GM12878 (cell line): ENCODE measurements around the gene CACNA1S. TPM values are rescaled to one million over a fixed set of nuclear protein-coding genes. Genes with fewer than 3 reads are reported as not detected.
A peak's percentile ranks its signal among the peaks of the same experiment; 100 is the strongest.

Source experiments
- ATAC-seq: fragments of 200-7000 bp; cut with Tn5 transposase; 3 replicates; pipeline ENCODE4 v1.9.1; 2020; ENCODE audit warnings: mild to moderate bottlenecking, moderate library complexity
- BruUV-seq: library from RNA; stranded (reverse); fragments of 400-500 nt; replicated peaks from 2 replicates; lab custom pipeline; 2021; lab: Mats Ljungman, UMichigan
- CTCF ChIA-PET: fragments of 300-600 bp; sonication (Branson Sonifier 250); formaldehyde crosslinking; extraction: SDS; loops from one replicate; lab custom pipeline; 2021; ENCODE audit warnings: inconsistent platforms; lab: Yijun Ruan, JAX
- POLR2A ChIA-PET: fragments of 350-600 bp; formaldehyde crosslinking; extraction: SDS; loops from one replicate; lab custom pipeline; 2021; ENCODE audit warnings: inconsistent platforms; lab: Charles Lee
- RAD21 ChIA-PET: fragments of 300-600 bp; sonication (Branson Sonifier 250); formaldehyde crosslinking; loops from one replicate; lab custom pipeline; 2023; ENCODE audit warnings: antibody characterized with exemption; ENCODE audit not compliant: unreplicated experiment; lab: Charles Lee
- SMC1A ChIA-PET: fragments of 300-600 bp; sonication (Branson Sonifier 250); formaldehyde crosslinking; loops from one replicate; lab custom pipeline; 2023; ENCODE audit not compliant: unreplicated experiment, uncharacterized antibody; lab: Charles Lee
- DNase-seq: peaks from one replicate; pipeline ENCODE4 v3.0.0-alpha.2; 2011; ENCODE audit warnings: low read depth, low spot score
- FAIRE-seq: peaks from 3 replicates; lab custom pipeline; 2011; peaks lifted over from hg19 to GRCh38; lab: Jason Lieb, UNC
- H2AFZ ChIP-seq: 2 replicates; pipeline ENCODE4 v1.6.0; 2011; ENCODE audit warnings: low read depth, low read length, control low read depth; ENCODE audit not compliant: control insufficient read depth
- H3K27ac ChIP-seq: 2 replicates; pipeline ENCODE4 v1.5.1; 2011; ENCODE audit warnings: control low read depth; ENCODE audit not compliant: control insufficient read depth, insufficient read depth
- H3K27me3 ChIP-seq, 2 experiments: replicated peaks in 1 of 2; 2 replicates each; pipeline versions ENCODE4 v1.6.0 to v1.6.1; 2011; ENCODE audit warnings: low read length in 1 of 2; ENCODE audit not compliant: control insufficient read depth in 2 of 2, insufficient read depth in 2 of 2
- H3K36me3 ChIP-seq, 2 experiments: 2 replicates each; pipeline ENCODE4 v1.5.1; 2011; ENCODE audit warnings: low read length in 1 of 2; ENCODE audit not compliant: control insufficient read depth in 2 of 2, insufficient read depth in 2 of 2
- H3K4me1 ChIP-seq: 2 replicates; pipeline ENCODE4 v1.6.1; 2011; ENCODE audit warnings: mild to moderate bottlenecking, low read length, moderate library complexity, mixed read lengths; ENCODE audit not compliant: control insufficient read depth, insufficient read depth
- H3K4me2 ChIP-seq: 2 replicates; pipeline ENCODE4 v1.6.0; 2011; ENCODE audit warnings: control low read depth; ENCODE audit not compliant: control insufficient read depth, insufficient read depth
- H3K4me3 ChIP-seq: fragments of 200-600 bp; sonication (generic); 2 replicates; pipeline ENCODE4 v1.5.1; 2016
- H3K79me2 ChIP-seq: 2 replicates; pipeline ENCODE4 v1.6.0; 2011; ENCODE audit warnings: low read length; ENCODE audit not compliant: control insufficient read depth, insufficient read depth
- H3K9ac ChIP-seq: 2 replicates; pipeline ENCODE4 v1.8.0; 2011; ENCODE audit warnings: low read length, control low read depth, mixed read lengths; ENCODE audit not compliant: control insufficient read depth, insufficient read depth
- H3K9me3 ChIP-seq: replicated peaks from 3 replicates; pipeline ENCODE4 v1.5.1; 2011; ENCODE audit warnings: mild to moderate bottlenecking, low read length; ENCODE audit not compliant: control insufficient read depth, insufficient read depth
- H4K20me1 ChIP-seq: 2 replicates; pipeline ENCODE4 v1.6.0; 2011; ENCODE audit not compliant: control insufficient read depth, insufficient read depth
- TARDBP ChIP-seq: IDR thresholded peaks from 2 replicates; pipeline ENCODE4 v1.6.1; 2016; ENCODE audit warnings: borderline replicate concordance
- YY1 ChIP-seq: IDR thresholded peaks from 2 replicates; pipeline ENCODE4 v1.6.1; 2011; ENCODE audit warnings: low read depth, mild to moderate bottlenecking, low read length
- ZNF274 ChIP-seq: IDR thresholded peaks from one replicate; pipeline ENCODE4 v1.8.0; 2011; ENCODE audit not compliant: insufficient read length, insufficient read depth
- ZNF622 ChIP-seq: fragments of 450-650 bp; IDR thresholded peaks from 2 replicates; pipeline ENCODE4 v1.6.1; 2017; ENCODE audit warnings: mild to moderate bottlenecking, inconsistent platforms
- WGBS: methylation state at CpG from one replicate; pipeline ENCODE4 v1.1.6; 2016; ENCODE audit warnings: low lambda C conversion rate; ENCODE audit not compliant: insufficient replicate concordance, insufficient coverage; ENCODE audit errors: missing lambda C conversion rate; 5-methylcytosine and 5-hydroxymethylcytosine counted together
- in situ Hi-C: fragments of 300-500 bp; cut with MboI; formaldehyde crosslinking; loops from 9 replicates; pipeline ENCODE4 v1.14.3; 2018; ENCODE audit warnings: mixed read lengths
- intact Hi-C: fragments of 100-400 bp; cut with micrococcal nuclease; formaldehyde crosslinking; loops from one replicate; pipeline ENCODE4 v1.14.2; 2022; ENCODE audit not compliant: unreplicated experiment
- polyA plus RNA-seq, 11 experiments: library from polyadenylated mRNA; depleted of rRNA in 4 of 11; unstranded in 6 of 11; stranded (reverse) in 5 of 11; fragments of >200 nt; fragmentation: Nextera tagmentation in 4 of 11; fragmentation: Illumina TruSeq in 1 of 11; extraction: Ambion mirVana in 4 of 11; extraction: Trizol in 1 of 11; gene quantifications; 1 replicate in 1 of 11; 2 replicates in 10 of 11; pipeline versions ENCODE4 v1.2.1 to v1.2.3, GENCODE V29; 2011 to 2016; ENCODE audit warnings: inconsistent platforms in 2 of 11, missing spikeins in 2 of 11, low read depth in 1 of 11
- total RNA-seq, 4 experiments: library from RNA; depleted of rRNA in 3 of 4; stranded (reverse); fragments of >200 nt in 3 of 4; fragmentation: Illumina TruSeq in 1 of 4; extraction: Trizol in 1 of 4; gene quantifications; 2 replicates each; pipeline versions ENCODE4 v1.2.1 to v1.2.3, GENCODE V29; 2013 to 2021
- TF ChIP-seq, protein P1 (sequence below): fragments of 450-650 bp; formaldehyde crosslinking; IDR thresholded peaks from 2 replicates; pipeline ENCODE4 v1.4.0; 2022; ENCODE audit warnings: mild to moderate bottlenecking, moderate library complexity
- TF ChIP-seq, protein P2 (sequence below): IDR thresholded peaks from 2 replicates; pipeline ENCODE4 v1.6.1; 2012; ENCODE audit warnings: low read depth, low read length, improper control_type of control experiment
- TF ChIP-seq, protein P3 (sequence below): fragments of 450-650 bp; IDR thresholded peaks from 2 replicates; pipeline ENCODE4 v1.6.1; 2017; ENCODE audit warnings: mild to moderate bottlenecking, moderate library complexity

CACNA1S gene
- total and polyA plus RNA-seq, 10 of the 15 experiments (the other 5 are each of a cell fraction or from before 2014, with no cell fraction given) = under 0.01 to 0.04 (median 0.02) TPM; not detected in 6

DNA sequence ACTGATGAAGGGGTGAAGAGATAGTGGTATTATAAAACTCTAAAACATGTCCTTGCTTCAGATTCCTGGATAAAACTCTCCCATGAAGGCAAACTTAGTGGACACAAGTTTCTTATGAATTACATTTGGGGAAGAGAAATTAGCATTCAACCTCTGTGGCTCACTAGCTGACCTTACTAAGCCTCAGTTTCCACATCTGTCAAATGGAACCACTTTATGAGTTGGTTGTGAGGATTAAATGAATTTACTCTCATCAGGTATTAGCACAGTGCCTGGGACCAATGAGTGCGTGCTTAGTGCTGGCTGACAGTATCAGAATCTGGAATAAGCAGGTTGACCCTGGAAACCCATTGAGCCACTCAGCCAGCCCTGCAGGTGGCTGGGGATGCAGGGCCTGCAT is 2.6 kb downstream of the CACNA1S start:
- no peaks in the 10 kb centered on the region for H3K9me3 ChIP-seq
- in situ Hi-C loops = no loop called here
- H3K36me3 ChIP-seq = no peaks in the 10 kb centered on the region
- ChIA-PET POLR2A (no interaction called here), SMC1A (interaction anchor here (1.8 kb wide), 1 partner anchor 138 kb away, joined by 4 read pairs; no protein-coding TSS in a partner anchor), CTCF (interaction anchor here (0.9 to 3.7 kb wide), 3 partner anchors 9 to 133 kb away, joined by 3 to 17 read pairs (median 3); no protein-coding TSS in a partner anchor), RAD21 (no interaction called here)
- BruUV-seq = no TSS peak
- H3K79me2 ChIP-seq = no peaks in the 10 kb centered on the region
- no peak overlapping the region for H3K9ac ChIP-seq
- H3K4me1 ChIP-seq = no peaks in the 10 kb centered on the region
- no peak for ATAC-seq
- no peaks in the 10 kb centered on the region for H4K20me1 ChIP-seq
- no peak overlapping the region for H3K27ac ChIP-seq
- no peak overlapping the region for H3K4me2 ChIP-seq
- no peak overlapping the region for H3K4me3 ChIP-seq
- WGBS = 29% methylated on average over 1 of the region's 1 CpG
- peaks cover 0 to 6% of the 10 kb centered on the region in 2 experiments; a peak in 2 of 4 replicates for H3K27me3 ChIP-seq
- no peak for FAIRE-seq
- intact Hi-C loops = loop anchor here (10.0 kb wide), 1 partner anchor 555 kb away; no protein-coding TSS in a partner anchor
- no peak overlapping the region for H2AFZ ChIP-seq
- DNase-seq = no peak
- TF ChIP-seq TARDBP = no peak
- TF ChIP-seq, protein P1, sequence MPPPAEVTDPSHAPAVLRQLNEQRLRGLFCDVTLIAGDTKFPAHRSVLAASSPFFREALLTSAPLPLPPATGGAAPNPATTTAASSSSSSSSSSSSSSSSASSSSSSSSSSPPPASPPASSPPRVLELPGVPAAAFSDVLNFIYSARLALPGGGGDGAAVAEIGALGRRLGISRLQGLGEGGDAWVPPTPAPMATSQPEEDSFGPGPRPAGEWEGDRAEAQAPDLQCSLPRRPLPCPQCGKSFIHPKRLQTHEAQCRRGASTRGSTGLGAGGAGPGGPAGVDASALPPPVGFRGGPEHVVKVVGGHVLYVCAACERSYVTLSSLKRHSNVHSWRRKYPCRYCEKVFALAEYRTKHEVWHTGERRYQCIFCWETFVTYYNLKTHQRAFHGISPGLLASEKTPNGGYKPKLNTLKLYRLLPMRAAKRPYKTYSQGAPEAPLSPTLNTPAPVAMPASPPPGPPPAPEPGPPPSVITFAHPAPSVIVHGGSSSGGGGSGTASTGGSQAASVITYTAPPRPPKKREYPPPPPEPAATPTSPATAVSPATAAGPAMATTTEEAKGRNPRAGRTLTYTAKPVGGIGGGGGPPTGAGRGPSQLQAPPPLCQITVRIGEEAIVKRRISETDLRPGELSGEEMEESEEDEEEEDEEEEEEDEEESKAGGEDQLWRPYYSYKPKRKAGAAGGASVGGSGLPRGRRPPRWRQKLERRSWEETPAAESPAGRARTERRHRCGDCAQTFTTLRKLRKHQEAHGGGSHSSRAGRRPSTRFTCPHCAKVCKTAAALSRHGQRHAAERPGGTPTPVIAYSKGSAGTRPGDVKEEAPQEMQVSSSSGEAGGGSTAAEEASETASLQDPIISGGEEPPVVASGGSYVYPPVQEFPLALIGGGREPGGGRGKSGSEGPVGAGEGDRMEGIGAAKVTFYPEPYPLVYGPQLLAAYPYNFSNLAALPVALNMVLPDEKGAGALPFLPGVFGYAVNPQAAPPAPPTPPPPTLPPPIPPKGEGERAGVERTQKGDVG (CRISPR knock-in tag) = no peak

DNA sequence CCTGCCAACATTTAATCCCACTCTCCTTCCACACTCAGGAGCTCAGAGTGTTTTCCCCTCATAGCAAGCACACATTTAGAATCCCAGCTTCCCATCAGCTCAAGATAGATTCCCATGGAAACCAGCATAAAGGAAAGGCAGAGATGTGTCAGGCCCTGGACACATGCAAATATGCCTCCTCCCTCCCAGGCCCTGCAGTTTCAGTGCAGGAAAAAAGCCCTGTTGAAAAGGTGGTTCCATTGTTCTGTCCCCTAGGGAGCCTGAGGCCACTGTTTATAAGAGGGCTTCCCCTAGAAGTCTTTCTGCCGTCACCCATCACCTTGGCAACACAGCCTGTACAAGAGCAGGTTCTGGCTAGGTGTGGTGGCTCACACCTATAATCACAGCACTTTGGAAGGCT is 3.6 kb downstream of the CACNA1S start:
- FAIRE-seq (no peak), DNase-seq (no peak), ATAC-seq (peak; percentile 69)
- intact Hi-C loops (no loop called here), in situ Hi-C loops (no loop called here)
- Histone ChIP-seq H3K9me3 (no peaks in the 10 kb centered on the region), H3K27me3 (peaks cover 0 to 3% of the 10 kb centered on the region in 2 experiments; a peak in 2 of 4 replicates), H3K4me3 (no peak overlapping the region), H3K9ac (no peak overlapping the region), H3K27ac (no peak overlapping the region), H3K4me1 (no peaks in the 10 kb centered on the region), H3K36me3 (no peaks in the 10 kb centered on the region), H2AFZ (no peak overlapping the region), H3K79me2 (no peaks in the 10 kb centered on the region), H4K20me1 (no peaks in the 10 kb centered on the region), H3K4me2 (no peak overlapping the region)
- CTCF ChIA-PET = interaction anchor here (1.3 to 3.7 kb wide), 3 partner anchors 11 to 29 kb away, joined by 3 to 17 read pairs (median 3); no protein-coding TSS in a partner anchor
- POLR2A ChIA-PET = no interaction called here
- RAD21 ChIA-PET = interaction anchor here (0.5 kb wide), 1 partner anchor 63 kb away, joined by 3 read pairs; no protein-coding TSS in a partner anchor
- WGBS = 0% methylated on average over 1 of the region's 1 CpG
- SMC1A ChIA-PET = interaction anchor here (1.8 kb wide), 1 partner anchor 137 kb away, joined by 4 read pairs; no protein-coding TSS in a partner anchor
- BruUV-seq = no TSS peak
- TF ChIP-seq ZNF622 (no peak), ZNF274 (no peak), YY1 (no peak)
- TF ChIP-seq, protein P2, sequence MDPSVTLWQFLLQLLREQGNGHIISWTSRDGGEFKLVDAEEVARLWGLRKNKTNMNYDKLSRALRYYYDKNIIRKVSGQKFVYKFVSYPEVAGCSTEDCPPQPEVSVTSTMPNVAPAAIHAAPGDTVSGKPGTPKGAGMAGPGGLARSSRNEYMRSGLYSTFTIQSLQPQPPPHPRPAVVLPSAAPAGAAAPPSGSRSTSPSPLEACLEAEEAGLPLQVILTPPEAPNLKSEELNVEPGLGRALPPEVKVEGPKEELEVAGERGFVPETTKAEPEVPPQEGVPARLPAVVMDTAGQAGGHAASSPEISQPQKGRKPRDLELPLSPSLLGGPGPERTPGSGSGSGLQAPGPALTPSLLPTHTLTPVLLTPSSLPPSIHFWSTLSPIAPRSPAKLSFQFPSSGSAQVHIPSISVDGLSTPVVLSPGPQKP = no peak
- TF ChIP-seq, protein P3, sequence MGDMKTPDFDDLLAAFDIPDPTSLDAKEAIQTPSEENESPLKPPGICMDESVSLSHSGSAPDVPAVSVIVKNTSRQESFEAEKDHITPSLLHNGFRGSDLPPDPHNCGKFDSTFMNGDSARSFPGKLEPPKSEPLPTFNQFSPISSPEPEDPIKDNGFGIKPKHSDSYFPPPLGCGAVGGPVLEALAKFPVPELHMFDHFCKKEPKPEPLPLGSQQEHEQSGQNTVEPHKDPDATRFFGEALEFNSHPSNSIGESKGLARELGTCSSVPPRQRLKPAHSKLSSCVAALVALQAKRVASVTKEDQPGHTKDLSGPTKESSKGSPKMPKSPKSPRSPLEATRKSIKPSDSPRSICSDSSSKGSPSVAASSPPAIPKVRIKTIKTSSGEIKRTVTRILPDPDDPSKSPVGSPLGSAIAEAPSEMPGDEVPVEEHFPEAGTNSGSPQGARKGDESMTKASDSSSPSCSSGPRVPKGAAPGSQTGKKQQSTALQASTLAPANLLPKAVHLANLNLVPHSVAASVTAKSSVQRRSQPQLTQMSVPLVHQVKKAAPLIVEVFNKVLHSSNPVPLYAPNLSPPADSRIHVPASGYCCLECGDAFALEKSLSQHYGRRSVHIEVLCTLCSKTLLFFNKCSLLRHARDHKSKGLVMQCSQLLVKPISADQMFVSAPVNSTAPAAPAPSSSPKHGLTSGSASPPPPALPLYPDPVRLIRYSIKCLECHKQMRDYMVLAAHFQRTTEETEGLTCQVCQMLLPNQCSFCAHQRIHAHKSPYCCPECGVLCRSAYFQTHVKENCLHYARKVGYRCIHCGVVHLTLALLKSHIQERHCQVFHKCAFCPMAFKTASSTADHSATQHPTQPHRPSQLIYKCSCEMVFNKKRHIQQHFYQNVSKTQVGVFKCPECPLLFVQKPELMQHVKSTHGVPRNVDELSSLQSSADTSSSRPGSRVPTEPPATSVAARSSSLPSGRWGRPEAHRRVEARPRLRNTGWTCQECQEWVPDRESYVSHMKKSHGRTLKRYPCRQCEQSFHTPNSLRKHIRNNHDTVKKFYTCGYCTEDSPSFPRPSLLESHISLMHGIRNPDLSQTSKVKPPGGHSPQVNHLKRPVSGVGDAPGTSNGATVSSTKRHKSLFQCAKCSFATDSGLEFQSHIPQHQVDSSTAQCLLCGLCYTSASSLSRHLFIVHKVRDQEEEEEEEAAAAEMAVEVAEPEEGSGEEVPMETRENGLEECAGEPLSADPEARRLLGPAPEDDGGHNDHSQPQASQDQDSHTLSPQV = no peak
